Kidney epithelial cell (primary cell): ENCODE data around the gene KANTR. TPM values are rescaled to one million over a fixed set of nuclear protein-coding genes. Genes with fewer than 3 reads are reported as not detected.

Source experiments
- DNase-seq: peaks from one replicate; pipeline ENCODE4 v3.0.0-alpha.2; 2010; ENCODE audit warnings: low read depth
- H3K27me3 ChIP-seq: 2 replicates; pipeline ENCODE4 v1.6.0; 2011; ENCODE audit warnings: low read length; ENCODE audit not compliant: control insufficient read depth, insufficient read depth
- H3K36me3 ChIP-seq: 2 replicates; pipeline ENCODE4 v1.5.1; 2011; ENCODE audit warnings: low read length; ENCODE audit not compliant: control insufficient read depth, insufficient read depth
- H3K4me3 ChIP-seq: 2 replicates; pipeline ENCODE4 v1.5.1; 2011; ENCODE audit warnings: low read depth, mild to moderate bottlenecking, control low read depth, low read length
- total RNA-seq: library from RNA; depleted of rRNA; stranded (reverse); fragments of >200 nt; gene quantifications from 2 replicates; pipeline ENCODE4 v1.2.3, GENCODE V29; 2015
- TF ChIP-seq, protein P1 (sequence below): IDR thresholded peaks from 2 replicates; pipeline ENCODE4 v1.5.1; 2011; ENCODE audit warnings: mild to moderate bottlenecking, moderate library complexity, low read length, control low read depth, inconsistent platforms; ENCODE audit not compliant: insufficient read depth, poor library complexity, severe bottlenecking

The KANTR gene
- total RNA-seq, 1 donor from 2014 or later, result 5.0 TPM

DNA sequence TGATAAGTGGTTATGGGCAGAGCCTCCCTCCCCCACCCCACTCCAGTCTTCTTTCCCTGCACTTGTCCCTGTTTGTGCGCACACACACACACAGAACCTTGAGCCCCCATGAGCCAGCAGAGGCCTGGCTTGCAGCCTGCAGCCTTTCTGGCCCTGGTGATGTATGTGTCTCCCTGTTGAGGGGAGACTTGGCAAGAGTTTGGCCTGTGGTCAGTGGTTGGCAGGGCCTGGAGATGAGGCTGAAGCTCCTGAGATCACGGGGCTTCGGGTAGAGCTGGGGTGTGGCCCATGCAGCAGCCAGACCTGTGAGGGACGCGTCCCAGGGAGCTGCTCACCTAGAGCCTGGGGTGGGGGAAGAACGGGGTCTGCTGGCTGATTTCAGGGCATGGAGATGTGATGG, 43.1 kb upstream of the KANTR start:
- no peak overlapping the region for H3K4me3 ChIP-seq
- TF ChIP-seq, protein P1, sequence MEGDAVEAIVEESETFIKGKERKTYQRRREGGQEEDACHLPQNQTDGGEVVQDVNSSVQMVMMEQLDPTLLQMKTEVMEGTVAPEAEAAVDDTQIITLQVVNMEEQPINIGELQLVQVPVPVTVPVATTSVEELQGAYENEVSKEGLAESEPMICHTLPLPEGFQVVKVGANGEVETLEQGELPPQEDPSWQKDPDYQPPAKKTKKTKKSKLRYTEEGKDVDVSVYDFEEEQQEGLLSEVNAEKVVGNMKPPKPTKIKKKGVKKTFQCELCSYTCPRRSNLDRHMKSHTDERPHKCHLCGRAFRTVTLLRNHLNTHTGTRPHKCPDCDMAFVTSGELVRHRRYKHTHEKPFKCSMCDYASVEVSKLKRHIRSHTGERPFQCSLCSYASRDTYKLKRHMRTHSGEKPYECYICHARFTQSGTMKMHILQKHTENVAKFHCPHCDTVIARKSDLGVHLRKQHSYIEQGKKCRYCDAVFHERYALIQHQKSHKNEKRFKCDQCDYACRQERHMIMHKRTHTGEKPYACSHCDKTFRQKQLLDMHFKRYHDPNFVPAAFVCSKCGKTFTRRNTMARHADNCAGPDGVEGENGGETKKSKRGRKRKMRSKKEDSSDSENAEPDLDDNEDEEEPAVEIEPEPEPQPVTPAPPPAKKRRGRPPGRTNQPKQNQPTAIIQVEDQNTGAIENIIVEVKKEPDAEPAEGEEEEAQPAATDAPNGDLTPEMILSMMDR, result no peak
- no peaks in the 10 kb centered on the region for H3K27me3 ChIP-seq
- no peaks in the 10 kb centered on the region for H3K36me3 ChIP-seq
- no peak for DNase-seq

DNA sequence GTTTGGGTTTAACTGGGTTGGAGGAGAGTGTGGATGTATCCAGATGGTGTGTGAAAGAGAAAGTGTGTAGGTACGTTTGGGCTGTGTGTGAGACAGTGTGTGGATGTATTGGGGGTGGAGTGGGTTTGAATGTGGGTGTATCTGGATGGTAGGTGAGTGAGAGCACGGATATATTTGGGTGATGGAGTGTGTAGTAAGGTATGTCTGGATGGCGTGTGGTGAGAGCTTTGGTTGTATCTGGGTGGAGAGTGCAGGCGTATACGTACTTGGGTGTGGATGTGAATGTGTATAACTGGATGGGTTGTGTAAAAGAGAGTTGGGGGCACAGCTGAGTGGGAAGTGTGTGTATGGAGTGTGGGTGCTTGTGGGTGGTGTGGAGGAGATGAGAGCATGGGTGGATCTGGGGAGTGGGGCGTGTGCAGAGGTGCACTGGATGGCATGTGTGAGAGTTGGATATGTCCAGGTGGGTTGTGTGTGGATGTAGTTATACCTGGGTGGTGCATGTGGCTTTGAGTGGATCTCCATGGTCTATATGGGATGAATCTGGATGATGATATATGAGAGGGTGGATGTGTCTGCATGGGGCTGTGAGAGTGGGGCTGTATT, 38.6 kb upstream of the KANTR start:
- no peak overlapping the region for H3K4me3 ChIP-seq
- no peak for DNase-seq
- no peaks in the 10 kb centered on the region for H3K27me3 ChIP-seq
- TF ChIP-seq, protein P1, result no peak
- no peaks in the 10 kb centered on the region for H3K36me3 ChIP-seq

DNA sequence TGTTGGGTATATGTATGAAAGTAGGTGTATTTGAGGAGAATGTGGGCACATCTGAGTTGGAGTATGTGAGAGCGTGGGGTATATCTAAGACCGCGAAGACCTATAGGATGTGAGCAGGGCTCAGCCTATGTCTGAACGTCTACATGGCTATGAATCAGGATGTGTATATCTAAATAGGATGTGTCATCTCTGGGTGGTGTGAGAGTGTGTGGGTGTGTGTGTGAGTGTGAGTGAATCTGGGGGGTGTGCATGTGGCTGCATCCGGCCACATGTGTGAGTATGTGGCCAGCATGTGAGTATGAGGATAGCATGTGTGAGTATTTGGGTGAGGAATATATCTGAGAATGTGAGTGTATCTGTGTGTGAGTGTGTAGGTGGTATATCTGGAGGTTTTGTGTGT, 37.6 kb upstream of the KANTR start:
- DNase-seq, result no peak
- Histone ChIP-seq H3K36me3 (no peaks in the 10 kb centered on the region), H3K4me3 (no peak overlapping the region), H3K27me3 (no peaks in the 10 kb centered on the region)
- TF ChIP-seq, protein P1, result no peak

DNA sequence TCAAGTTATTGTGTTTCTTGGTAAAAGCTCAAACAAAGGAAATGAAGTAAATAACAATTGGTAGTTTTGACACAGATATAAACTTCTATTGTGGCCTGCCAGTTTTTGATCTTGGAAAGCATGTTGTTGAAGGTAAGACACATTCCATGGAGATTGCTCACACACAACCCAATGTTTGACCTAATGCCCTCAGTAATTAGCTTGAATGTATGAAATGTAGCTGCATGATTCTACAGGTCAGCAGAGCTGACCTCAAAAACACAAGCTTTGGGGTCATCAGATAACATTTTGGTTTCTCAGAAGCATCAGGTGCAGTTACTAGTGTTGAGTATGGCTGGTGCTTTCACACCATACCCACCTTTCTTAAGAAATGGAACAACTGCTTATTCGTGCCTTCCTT, 28.8 kb upstream of the KANTR start:
- DNase-seq, result no peak
- no peak overlapping the region for H3K4me3 ChIP-seq
- TF ChIP-seq, protein P1, result no peak
- no peaks in the 10 kb centered on the region for H3K36me3 ChIP-seq
- H3K27me3 ChIP-seq, result no peaks in the 10 kb centered on the region

DNA sequence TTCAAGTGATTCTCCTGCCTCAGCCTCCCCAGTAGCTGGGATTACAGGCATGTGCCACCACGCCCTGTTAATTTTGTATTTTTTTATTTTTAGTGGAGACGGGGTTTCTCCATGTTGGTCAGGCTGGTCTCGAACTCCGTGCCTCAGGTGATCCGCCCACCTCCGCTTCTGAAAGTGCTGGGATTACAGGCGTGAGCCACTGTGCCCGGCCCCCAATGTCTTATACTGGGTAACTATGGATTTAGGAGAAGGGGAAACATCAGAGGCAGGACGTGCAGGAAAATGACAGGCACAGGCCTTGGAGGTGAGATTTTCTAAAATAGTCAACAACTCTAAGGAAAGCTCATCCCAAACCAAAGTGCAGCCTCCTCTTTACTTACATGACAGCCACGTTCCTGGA, 22.9 kb upstream of the KANTR start:
- Histone ChIP-seq H3K36me3 (no peaks in the 10 kb centered on the region), H3K4me3 (no peak overlapping the region), H3K27me3 (no peaks in the 10 kb centered on the region)
- TF ChIP-seq, protein P1, result no peak
- DNase-seq, result no peak
